NCI-H1436 treated with DMSO at 0.1 percent for 48 hours (cell line): ENCODE results near the gene USP47.

Source experiments
- DNase-seq: peaks from one replicate; lab custom pipeline; 2025; lab: John Stamatoyannopoulos, UW

Gene USP47

DNA sequence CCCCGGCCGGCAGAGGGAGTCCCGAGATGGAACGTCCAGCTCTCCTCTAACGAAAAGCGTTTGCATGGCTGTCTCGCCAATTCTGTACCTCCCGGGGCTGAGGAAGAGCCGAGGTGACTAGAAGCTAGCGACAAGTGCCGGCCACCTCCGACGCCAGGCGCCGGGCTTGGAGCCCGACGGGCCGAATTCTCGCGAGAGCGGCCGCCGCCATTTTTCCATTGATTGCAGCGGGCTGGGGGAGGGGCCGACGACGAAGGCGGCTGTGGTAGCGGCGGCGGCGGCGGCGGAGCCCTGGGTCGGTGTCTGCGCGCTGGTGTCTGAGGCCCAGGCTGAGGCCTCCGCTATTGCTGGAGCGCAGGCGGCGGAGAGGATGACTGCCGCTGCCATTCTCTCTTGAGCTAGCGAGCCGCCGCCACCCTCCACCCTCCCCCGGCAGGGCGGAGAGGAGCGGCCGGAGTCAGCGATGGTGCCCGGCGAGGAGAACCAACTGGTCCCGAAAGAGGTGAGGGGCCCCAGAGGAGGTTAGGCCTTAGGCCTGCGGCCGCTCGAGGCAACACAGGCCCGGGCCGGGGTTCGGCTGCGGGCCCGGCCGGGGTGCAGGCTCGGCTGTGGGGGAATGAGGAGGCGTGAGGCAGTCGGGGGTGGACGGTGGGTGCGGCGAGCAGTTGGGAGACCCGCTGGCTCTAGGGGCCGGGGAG, at the start of gene USP47:
Gene USP47 (plus strand): TSS at position 250 of the 698 bp plus-strand sequence. CDS start 214 bp downstream, at position 464.
- peak; percentile 42 for DNase-seq

DNA sequence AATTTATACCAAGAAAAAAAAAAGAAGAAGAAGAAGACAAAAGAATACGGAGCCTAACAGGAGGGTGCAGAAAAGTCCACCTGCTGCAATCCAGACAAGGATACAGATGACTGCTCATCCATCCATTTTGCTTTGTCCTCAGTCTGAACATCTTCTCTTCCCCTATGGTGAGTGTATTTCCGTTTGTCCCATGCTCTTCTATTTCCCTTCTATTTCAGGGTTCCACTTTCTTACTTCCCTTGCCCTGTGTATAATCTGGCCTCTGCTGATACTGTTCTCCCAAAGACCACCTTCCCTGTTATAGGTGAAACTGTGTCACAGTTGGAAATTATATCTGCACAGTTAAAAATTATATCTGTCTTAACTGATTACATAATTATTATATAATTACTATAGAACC, 48.7 kb upstream of the USP47 start:
- no peak for DNase-seq

DNA sequence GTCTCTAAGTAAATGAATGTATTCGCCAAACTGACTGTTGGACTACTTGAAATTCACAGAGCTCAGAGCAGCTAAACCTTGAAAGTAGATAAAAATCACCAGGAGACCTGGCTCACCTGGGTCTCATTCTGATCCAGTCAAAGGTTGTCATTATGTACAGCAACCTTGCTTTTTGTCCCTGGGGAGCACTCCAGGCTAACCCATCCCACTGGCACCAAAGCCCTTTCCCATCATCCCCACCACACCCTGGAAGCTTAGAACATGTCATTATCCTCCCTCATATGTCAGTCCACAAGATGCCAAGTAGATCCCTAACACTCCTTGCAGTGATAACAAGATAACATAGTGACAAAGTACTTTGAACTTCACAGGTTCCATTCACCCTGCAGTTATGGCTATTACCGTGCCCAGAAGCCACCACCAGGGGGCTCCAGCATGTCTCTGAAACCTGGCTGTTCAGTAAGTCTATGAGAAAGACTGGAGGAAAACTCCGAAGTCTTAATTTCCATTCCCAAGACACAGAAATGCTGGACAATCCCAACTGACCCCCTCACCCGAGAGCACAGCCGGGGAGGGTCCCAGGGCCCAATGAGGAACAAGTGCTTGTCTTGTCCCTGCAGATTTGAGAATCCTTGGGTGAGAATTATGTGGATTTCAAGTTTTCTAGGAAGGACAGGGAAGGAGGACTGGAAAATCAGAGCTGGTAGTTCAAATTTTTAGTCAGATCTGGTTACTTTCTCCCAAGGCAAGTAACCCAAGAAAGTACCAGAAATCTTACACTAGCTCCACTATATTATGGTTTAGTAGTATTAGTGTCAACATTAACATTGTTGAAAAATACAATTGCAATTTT, 43.0 kb upstream of the USP47 start:
- no peak for DNase-seq

DNA sequence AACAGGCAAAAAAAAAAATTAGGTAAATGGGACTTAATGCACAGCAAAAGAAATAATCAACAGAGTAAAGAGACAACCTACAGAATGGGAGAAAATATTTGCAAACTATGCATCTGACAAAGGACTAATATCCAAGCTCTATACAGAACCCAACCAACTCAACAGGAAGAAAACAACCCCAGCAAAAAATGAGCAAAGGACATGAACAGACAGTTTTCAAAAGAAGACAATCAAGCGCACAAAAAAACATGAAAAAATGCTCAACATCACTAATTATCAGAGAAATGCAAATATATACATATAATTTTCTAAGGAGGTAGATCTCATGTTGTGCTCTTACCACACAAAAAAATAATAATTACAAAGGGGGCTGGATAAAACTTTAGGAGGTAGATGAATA, 36.5 kb upstream of the USP47 start:
- DNase-seq: no peak

- DNase-seq: no peak
Measured at GRCh38 chr11:11806074-11806473, 35.7 kb upstream of the USP47 start.

DNA sequence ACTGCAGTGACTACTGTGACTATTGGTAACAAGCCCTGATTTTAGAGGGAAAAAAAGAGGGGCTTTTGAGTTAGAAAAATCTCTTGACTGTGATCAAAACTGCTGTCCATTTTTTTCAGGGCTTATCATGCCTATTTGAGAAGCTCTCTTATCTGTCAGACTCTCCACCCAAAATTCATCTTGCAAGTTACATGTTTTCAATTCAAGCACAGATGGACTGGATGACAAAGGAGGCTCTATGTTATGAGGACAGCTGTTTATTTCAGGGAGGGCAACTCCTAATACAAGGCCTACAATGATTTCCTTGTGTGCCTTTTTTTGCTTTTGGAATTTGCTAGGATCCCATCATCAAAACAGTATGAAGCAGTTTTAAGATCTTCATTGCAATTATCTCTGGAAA, 35.2 kb upstream of the USP47 start:
- no peak for DNase-seq

- no peak for DNase-seq
Measured at GRCh38 chr11:11807811-11808782, 33.7 kb upstream of the USP47 start.

DNA sequence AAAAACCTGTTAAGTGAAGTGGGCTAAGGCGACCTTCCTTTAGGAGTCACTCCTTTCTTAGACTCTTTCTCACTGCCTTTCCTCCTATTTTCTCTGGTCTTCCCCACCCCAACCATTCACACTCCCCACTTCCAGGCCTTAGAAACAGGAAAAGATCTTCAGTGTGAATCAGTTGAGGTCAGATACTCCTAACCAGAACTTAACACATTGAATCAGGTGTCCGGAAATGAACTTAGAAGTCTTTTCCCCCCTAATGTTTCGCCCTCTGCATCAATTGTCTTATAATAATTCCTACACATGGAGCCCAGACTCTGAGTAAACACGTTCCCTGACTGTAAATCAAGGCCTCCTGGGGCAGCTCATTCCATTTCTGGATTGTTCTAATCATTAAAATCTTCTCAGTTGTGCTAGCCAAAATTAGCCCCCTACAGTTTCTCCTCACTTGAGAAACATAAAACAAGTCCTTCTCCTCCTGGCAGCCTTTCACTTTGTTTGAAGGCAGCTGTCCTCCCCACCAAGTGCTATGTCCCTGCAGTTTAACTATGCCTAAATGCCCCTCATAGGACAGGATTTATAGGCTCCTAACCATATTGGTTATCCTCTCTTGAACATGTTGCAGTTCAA, 32.7 kb upstream of the USP47 start:
- no peak for DNase-seq

DNA sequence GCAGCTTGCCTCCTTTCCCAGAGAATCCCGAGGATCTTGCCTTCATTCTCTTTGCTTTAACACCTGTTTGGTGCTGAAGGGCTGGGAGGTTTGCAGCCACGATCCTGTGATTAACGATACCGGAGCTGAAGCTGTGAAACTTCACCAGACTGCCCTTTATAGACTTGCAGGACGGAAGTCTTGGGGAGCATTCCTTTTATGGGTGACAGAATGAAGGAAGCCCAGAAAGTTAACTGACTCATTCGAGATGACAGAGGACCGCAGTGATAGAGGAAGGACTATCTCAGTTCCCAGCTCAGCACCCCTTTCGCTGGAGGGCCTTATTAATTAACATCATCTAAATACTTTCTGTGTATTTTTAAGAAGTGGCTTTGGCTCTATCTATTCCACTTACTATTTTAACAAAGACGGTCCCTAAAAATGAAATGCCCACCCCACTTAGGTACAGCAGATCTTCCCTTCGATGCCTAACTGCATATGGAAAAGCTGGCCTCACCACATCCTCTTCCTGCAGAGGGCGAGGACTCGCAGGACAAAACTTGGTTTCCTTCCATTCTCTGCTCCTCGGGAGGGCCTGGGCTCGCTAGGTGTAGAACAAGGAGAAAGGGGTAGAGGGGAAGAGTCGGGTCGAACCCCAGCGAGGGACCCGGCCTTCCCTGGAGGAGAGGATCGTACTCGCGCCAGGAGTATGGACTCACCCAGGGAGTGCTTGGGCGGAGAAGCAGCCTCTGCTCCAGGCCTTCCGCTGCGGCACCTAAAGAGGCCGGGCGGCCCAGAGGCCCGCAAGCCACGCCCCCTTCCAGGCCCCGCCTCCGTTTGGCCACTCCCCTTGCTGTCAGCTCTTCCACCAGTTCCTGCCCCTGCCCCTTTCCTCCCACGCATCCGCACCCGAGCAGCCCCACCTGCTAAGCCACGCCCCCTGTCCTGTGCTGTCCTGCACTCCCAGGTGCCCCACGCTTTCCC, 30.7 kb upstream of the USP47 start:
- no peak for DNase-seq

GRCh38 chr11:11813288-11813962, 28.3 kb upstream of the USP47 start:
- no peak for DNase-seq

- no peak for DNase-seq
Measured at GRCh38 chr11:11814614-11815452, 26.9 kb upstream of the USP47 start.

DNA sequence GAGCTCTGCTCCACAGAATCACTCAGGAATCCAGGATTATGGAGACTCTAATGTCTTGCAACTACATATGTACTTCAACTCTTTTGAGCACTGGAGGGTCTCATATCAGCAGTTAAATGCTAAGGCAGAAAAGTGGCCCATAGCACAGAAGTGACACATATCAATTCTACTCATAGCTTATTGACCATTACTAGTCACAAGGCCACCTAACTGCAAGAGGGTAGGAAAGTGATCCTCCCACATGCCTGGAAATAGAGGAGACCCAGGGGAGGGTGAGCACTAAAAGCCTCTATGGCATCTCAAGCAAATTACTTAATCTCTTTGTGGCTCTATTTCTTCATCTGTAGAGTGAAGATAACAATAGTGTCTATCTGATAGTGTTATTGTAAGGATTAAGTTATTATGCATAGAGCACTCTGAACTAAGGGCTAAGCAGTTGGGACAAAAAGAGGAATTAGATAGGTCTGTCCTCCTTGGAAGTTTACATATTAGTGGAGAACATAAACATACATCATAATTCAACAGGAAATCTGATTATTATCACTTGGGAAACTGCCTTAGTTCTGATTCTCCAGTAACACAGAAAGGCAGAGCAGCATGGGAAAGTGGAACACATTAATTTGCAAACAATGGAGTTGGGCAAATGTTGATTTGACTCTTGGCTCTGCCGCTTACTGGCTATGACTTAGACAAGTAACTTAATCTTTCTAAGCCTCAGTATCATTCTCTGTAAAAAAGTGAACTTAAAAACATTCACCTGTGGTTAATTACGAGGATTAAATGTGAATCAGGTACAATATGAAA, 25.1 kb upstream of the USP47 start:
- no peak for DNase-seq

DNA sequence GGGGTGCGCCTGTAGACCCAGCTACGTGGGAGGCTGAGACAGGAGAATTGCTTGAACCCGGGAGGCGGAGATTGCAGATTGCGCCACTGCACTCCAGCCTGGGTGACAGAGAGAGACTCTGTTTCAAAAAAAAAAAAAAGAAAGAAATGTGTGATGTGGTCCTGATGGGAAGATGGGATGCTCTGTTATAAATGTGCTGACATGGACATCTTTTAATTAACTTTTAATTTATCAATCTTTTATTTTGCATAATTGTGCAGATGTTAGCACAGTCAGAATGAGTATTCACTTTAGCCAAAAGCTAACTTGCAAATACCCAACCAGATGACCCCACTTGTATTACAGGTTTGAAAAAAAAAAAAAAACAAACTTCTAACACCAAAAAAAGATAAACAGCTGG, 23.8 kb upstream of the USP47 start:
- DNase-seq: no peak

DNA sequence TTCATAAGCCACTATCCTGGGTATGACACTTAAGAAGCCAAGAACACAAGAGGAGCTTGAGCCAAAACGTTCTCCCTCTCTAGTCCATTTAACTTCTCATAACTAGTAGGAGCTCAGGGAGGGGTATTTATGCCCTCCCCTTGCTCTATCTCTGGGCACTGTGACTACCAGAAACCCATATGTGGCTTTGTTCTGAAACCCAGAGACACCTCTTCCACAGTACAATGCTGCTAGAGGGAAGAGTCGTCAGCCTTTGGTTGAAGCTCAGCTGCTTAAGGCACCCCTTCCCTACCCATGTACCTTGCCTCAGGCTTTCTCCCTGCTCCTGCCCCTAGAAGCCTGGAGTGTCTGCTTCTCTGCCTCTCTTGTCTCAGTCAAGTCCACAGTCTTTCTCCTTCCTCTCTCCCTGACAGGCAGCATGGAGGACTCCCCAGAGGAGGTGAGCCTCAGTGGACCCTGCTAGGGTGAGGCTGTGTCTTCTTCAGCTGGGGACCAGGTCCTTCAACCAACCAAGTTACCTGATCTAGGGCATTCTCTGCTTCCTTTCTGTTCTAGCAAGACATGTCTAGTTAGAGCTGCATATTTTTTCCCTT, 23.1 kb upstream of the USP47 start:
- no peak for DNase-seq

GRCh38 chr11:11821899-11822298, 19.9 kb upstream of the USP47 start:
- no peak for DNase-seq

GRCh38 chr11:11822946-11823345, 18.8 kb upstream of the USP47 start:
- DNase-seq: no peak

DNA sequence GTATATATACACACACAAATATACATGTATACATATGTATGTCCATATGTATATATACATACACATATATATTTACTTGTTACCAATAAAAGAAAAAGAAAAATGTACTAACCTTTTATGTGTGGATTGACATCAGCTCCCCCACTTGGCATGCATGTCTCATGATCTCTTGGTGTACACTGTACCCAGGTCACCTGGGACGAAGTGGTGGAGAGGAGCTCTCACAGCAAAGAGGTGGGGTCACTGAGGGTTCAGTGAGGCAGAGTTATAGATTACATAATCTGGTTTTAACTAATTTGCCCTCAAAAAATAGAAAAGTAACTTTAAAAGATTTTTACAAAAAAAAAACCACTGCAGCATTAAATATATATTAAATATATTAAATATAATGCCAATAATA, 15.5 kb upstream of the USP47 start:
- no peak for DNase-seq

- DNase-seq: no peak
Measured at GRCh38 chr11:11827272-11827671, 14.5 kb upstream of the USP47 start.
